GM18505 (cell line): ENCODE results near the gene ADA.
"Not testable (repeated sequence)": the region's sequence is repeated elsewhere in the genome, so short reads cannot be mapped to it uniquely, and the experiment has no call there.

Source experiments
- ATAC-seq: cut with Tn5 transposase; IDR thresholded peaks from one replicate; pipeline ENCODE4 v1.9.1; 2021; ENCODE audit not compliant: unreplicated experiment
- POLR2A ChIP-seq: IDR thresholded peaks from 4 replicates; pipeline ENCODE4 v1.6.1; 2011; ENCODE audit warnings: borderline replicate concordance; ENCODE audit not compliant: insufficient read depth, insufficient read length; ENCODE audit errors: extremely low read depth

ADA gene

DNA sequence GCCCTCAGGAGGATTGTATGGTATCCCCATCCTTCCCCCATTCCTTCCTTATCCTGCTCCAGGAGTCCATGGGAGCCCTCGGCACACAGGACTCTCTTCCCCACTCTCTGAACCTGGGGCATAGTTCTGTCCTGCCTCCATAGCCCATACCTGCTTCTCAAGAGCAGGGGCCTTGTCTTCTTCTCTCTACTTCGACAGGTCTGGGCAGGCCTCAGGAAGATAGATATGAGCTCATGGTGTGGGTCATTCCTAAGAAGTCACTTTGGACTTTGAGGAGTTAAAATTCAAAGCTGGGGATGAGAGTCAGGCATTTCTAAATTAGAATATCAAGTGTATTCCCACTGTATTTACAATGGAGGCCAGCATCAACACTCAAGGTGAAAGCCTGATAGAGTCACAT, 8.4 kb upstream of the ADA start:
- ATAC-seq = no peak
- no peak for TF ChIP-seq POLR2A

DNA sequence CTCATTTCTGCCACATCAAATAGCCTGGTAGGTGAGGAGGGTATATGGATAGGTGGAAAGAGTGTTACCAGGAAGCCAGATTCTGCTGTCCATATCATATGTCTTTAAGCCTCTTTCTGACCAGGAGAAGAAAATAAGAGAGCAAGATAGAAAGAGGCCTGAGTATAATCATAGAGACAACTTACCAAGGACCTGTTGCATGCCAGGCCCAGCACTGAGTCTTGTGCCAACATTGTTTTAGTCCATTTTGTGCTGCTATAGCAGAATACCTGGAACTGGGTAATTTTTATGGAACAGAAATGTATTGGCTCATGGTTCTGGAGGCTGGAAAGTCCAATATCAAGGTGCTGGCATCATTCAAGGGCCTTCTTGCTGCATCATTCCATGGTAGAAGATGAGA, 7.3 kb upstream of the ADA start:
- no peak for ATAC-seq
- no peak for TF ChIP-seq POLR2A

DNA sequence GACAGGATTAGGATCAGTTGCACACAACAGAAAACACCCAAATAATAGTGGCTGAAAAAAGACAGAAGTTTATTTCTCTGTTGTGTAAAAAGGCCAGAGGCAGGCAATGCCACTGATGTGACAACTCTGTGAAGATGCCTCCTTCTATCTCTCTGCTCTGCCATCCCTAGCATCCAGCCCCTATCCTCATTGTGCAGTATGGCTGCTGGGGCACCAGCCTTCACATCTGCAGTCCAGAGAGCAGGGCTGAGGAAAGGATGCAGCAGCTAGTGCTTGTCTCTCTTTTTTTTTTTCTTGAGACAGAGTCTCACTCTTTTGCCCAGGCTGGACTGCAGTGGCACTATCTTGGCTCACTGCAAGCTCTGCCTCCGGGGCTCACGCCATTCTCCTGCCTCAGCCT, 6.4 kb upstream of the ADA start:
- ATAC-seq = no peak
- no peak for TF ChIP-seq POLR2A

DNA sequence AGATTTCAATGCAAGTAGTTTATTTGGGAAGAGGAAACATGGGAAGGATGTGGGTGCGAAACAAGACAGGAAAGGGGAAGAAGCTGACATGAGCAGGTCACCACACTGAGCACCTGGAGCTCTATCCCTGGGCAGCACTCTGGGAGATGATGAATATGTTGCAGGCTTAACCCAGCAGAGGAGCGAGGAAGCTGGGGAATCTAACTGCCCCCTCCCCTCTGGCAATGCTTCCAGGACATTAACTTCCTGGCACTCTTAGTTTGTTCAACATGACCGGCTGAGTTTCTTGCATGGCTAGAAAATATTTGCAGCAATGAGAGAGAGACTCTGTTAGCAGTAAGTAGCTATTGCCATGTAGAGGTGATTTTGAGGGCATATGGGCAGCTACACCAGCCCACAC, 4.9 kb upstream of the ADA start:
- ATAC-seq = no peak
- TF ChIP-seq POLR2A = no peak

DNA sequence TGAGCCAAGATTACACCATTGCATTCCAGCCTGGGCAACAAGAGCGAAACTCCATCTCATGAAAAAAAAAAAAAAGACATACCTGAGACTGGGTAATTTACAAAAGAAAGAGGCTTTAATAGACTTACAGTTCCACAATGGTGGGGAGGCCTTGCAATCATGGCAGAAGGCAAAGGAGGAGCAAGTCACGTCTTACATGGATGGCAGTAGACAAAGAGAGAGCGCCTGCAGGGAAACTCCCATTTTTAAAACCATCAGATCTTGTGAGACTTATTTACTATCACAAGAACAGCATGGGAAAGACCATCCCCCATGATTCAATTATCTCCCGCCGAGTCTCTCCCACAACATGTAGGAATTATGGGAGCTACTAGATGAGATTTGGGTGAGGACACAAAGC, 2.7 kb upstream of the ADA start:
- not testable (repeated sequence) for ATAC-seq

DNA sequence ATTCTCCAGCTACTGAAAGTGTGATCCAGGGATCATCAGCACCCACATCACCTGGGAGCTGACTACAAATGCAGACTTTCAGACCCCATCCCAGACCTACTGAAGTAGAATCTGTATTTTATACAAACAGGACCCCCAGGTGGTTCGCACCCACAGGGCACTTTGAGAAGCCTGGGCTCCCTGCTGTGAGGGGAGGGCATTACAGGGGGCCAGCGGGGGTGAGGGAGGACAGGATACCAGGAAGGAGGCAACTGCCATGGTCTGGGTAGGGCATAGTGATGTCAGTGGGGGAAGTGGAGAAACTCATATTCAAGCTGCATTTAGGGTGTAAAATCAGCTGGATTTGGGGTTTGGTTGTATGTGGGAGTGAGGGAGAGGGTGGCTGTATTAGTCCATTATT, 2.0 kb upstream of the ADA start:
- TF ChIP-seq POLR2A = no peak
- no peak for ATAC-seq

DNA sequence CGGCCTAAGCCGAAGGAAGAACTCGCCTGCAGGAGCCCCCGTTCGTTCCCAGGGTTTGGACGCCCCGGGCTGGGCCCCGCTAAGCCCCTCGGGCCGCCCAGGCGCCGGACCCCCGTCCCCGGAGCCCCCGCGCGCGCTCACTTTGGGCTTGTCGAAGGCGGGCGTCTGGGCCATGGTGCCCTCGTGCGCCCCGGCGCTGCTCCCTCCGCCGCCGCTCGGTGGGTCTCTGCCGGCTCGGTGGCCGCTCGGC, 140 bp downstream of the ADA start:
- ATAC-seq = no peak

DNA sequence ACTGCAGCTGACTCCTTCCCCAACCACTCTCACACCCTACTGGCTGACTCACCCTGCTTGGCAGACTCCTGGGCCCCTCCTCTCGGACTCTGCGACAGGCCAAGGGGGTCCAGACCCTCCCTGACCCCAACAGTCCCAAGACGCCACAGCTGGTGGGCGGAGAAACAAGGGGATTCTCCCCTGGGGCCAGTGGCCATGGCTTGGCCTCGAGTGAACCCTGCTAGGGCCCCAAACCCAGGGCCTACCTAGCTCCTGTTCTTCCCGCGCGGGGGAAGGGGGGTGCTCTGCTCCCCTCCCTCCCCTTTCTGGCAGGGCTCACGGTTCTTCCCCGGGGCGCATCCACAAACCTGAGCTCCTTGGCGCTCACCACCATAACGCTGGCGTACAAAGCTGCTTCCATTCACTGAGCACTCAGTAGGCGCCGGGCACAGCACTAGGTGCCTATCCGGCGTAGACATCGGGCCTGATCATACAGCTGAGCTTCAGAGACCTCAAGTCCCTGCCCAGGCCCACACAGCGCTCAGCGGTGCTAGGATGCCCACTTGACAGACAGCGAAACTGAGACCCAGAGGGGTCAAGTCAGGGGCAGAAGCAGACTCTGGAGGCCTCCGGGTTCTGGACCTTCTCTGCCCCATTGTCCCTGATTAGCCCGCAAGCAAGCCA, 597 bp downstream of the ADA start:
- peak; percentile 14 for ATAC-seq
- no peak for TF ChIP-seq POLR2A

More for the DNA sequence above, 140 bp downstream of the ADA start:
- peak; percentile 47 for TF ChIP-seq POLR2A

DNA sequence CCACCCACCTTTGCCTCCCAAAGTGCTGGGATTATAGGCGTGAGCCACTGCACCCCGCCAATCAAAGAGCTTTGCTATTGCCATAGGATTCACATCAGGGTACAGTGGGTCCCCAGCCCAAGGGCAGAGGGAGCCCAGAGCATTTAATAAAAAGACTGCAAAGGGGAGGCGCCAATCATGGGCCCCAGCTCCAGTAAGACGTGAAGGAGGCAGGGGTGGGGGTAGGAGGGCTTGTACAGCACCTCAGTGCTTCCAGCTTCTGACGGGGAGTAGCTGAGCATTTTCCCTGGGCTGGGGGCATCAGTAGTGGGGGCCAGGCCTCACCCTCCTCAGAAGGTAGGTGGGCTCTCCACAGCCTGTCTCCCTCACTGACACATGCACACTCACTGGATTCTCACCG, 1.5 kb downstream of the ADA start:
- ATAC-seq = no peak
- TF ChIP-seq POLR2A = no peak

DNA sequence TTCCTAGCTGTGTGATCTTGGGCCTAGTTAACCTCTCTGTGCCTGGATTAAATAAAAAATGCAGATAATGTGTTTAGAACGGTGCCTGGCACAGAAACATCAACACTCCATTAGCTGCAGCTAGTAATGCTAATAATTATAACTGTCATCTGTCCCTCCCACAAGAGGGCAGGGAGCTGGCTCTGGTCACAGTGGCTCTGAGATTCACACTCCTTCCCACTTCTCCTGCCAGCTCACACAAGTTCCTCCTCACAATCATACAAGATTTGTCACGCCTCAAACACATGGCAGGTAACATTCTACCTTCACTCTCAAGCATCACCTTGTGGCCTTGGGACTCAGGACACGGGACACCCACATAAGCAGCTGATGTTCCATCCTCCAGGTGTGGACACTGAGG, 2.4 kb downstream of the ADA start:
- ATAC-seq = no peak
- no peak for TF ChIP-seq POLR2A

DNA sequence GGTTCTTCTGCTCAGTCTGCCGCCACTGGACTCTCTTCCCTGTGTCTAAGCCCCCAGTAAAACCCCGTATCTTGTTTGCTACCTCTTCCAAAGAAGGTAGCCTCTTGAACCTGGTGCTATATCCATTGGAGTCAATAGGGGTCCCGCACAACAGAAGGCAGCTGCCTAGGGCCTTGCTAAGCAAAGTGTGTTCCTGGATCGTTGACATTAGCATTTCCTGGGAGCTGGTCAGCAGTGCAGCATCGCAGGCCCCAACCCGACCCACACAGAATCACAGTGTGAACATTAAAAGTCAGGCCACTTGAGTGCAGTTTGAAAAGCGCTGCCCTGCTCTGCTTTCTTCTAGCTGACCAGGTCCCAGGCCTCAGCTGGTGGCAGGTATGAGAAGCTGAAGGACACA, 2.9 kb downstream of the ADA start:
- ATAC-seq = no peak
- TF ChIP-seq POLR2A = no peak

DNA sequence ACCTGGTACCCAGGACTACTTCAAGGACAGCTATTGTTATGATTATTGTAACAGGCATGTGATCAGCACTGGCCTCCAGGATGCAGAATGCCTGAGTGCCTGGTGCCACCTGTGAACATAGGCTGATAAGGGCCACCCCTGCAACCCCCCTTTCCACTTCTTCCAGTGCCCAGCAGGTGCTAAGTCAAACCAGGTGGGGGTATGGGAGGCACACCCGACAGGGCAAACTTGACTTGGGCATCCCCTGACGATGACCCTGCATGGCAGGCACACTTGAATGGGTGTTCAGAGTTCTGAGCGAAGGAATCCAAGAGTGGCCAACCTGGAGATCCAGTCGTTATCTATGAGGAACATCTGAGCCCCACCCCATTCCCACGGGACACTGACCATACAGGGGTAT, 3.4 kb downstream of the ADA start:
- no peak for TF ChIP-seq POLR2A
- no peak for ATAC-seq

DNA sequence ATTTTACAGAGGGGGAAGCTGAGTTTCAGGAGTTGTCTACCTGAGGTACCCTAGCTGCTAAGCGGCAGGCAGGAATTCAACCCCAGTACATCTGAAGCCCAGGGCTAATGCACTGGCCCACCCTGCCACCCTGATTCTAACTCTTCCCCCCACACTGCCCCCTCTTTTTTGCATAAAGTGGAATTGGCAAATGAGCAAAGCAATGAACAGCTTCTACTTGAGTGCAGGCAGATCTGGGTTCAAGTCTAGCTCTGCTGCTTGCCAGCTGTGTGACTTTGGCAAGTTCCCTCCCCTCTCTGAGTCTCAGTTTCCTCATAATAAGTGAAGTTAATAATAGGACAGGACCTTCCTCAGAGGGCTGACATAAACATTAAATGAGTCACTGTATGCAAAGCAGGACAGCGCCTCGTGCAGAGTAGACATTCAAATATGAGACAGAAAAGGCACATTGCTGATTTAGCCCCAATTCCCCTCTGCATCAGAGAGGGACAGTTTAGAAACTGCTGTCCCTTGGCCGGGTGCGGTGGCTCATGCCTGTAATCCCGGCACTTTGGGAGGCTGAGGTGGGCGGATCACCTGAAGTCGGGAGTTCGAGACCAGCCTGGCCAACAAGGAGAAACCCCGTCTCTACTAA, 4.7 kb downstream of the ADA start:
- peak; percentile 39 for ATAC-seq
- TF ChIP-seq POLR2A = peak; percentile 52

DNA sequence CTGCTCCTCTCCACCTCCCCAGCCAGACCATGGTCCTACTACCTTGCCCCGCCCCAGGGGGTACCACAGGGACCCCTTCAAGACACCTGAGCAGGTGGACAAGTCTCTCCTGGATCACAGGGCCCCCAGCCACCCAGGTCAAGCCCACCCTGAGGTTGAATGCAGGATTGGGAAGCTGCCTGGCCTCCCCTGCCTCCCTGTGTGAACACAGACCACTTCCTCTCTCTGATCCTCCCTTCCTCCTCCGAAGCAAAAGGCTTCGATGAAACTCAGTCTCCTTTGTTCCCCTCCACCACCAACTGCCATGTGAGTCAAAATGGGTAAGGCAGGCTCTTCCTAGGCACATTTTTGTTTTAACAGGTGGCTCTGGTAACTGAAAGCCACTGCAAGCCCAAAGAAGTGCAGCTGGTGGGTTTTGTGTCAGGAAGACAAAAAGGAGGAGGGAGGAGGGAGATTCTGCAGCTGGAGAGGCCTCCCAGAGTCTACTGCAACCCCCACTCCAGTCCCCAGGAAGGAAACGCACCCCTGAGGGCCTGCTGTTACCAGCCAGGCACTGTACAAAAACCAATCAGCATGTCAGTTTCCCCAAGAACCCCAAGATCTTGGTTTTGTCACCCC, 5.4 kb downstream of the ADA start:
- peak; percentile 32 for TF ChIP-seq POLR2A
- ATAC-seq = no peak
